GM21367 (cell line): Measurements from ENCODE around the gene LRRC32.
"Not testable (repeated sequence)": the region's sequence is repeated elsewhere in the genome, so short reads cannot be mapped to it uniquely, and the experiment has no call there.

Experiments
- ATAC-seq: cut with Tn5 transposase; IDR thresholded peaks from one replicate; pipeline ENCODE4 v1.9.1; 2021; ENCODE audit not compliant: unreplicated experiment

Gene LRRC32

GRCh38 chr11:76616676-76617552 is 53.6 kb downstream of the LRRC32 start:
- ATAC-seq = no peak

GRCh38 chr11:76615950-76616349 is 54.6 kb downstream of the LRRC32 start:
- no peak for ATAC-seq

- no peak for ATAC-seq
Measured at GRCh38 chr11:76614471-76615179, 55.9 kb downstream of the LRRC32 start.

- ATAC-seq = no peak
Measured at GRCh38 chr11:76613901-76614300, 56.6 kb downstream of the LRRC32 start.

GRCh38 chr11:76612226-76612625 is 58.3 kb downstream of the LRRC32 start:
- no peak for ATAC-seq

- no peak for ATAC-seq
Measured at GRCh38 chr11:76610871-76611475, 59.6 kb downstream of the LRRC32 start.

- ATAC-seq = no peak
Measured at GRCh38 chr11:76610371-76610770, 60.2 kb downstream of the LRRC32 start.

- ATAC-seq = no peak
Measured at GRCh38 chr11:76609736-76610370, 60.7 kb downstream of the LRRC32 start.

GRCh38 chr11:76608879-76609460 is 61.6 kb downstream of the LRRC32 start:
- not testable (repeated sequence) for ATAC-seq

GRCh38 chr11:76608228-76608627 is 62.3 kb downstream of the LRRC32 start:
- ATAC-seq = not testable (repeated sequence)
